Superior temporal gyrus (tissue), 1 donor: ENCODE data around the gene CEP170.

Experiments used
- DNase-seq: peaks from one replicate; pipeline ENCODE4 v3.0.0-alpha.2; 2016; ENCODE audit errors: extremely low spot score

Gene CEP170

DNA sequence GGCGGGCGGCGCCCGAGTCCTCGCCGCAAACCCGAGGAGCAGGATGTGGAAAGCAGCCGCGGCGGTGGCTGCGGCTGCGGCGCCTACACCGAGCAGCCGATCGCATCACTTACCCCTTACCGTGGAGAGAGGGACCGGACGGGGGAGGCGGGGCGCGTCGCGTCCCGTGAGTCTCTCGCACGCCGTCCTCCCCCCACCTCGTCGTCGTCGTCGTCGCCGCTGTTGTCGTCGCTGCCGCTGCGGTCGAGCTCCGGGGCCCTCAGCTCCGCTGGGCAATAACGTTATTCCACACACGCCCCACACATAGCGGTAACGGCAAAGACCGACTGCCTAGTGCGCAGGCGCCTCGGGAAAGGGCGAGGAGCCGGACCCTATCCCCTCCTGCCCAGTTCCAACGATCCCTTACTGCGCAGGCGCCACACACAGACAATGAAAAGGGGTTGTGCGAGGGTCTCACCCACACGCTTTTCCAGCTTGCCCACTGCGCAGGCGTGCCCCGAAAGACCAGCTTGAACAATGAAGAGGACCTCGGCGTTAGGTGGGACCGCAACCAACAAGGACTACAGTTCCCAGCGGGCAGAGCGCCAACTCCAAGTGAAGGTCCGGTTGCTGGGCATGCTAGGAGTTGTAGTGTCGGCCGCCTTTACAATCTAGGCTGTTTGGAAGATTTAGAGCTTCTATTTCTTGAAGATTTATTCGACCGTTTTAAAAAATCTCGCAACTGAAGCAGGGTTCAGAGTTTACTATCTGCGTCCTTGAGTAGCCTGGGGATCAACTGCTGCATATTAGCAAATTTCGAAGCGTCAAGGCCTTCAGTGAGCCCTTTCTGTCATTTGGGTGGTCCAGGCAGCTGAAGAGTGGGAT, at the start of gene CEP170:
CEP170 (minus strand) TSS at position 355 of the 864 bp plus-strand sequence. CDS start 30,001 bp downstream, outside the sequence.
- peak; percentile 97 for DNase-seq

DNA sequence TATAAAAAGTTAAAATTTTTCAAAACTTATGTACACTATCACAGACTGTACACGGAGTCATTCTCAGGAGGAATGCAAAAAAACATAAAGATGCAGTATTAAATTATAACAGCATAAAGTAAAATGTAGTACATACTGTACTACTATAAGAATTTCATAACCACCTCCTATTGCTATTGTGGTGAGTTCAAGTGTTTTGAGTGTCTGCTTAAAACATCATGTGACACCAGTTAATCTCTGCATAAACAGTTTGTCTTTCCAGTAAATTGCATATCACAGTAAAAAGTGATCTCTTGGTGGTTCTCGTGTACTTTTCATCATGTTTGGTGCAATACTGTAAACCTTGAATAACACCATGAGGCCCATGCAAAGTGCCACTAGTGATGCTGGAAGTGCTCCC, 46.0 kb upstream of the CEP170 start:
- DNase-seq: no peak

DNA sequence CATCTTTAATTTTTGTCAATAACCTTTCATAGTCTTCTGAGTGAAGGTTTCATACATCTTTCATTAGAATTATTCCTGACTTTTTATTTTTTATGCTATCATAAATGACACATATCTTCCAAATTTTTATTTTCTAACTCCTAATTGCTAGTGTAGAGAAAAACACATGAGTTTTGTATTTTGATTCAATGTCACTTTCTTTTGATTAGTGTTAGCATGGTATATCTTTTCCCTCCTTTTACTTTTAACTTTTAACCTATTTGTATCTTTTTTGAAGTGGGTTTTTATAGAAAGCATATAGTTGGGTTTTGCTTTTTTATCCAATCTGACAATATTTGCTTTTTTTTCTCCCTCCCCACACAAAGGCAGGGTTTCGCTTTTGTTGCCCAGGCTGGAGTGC, 44.0 kb upstream of the CEP170 start:
- no peak for DNase-seq

DNA sequence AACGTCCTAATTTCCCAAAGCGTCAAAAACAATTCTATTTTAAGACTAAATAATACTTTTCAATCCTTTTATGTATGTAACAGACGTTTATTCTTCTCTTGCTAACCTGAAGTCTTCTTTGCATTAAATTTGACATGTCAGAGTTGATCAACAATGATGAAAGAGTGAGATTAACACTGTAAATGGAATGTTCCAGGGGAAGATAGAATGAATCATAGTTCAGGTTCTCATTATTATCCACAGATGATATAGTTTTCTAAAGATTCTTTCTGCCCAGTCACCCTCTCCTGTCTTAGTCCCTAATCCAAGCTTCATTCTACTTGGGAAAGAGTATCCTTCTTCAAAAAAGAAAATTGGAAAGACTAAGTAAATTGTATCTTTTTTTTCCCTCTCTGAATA, 39.6 kb upstream of the CEP170 start:
- no peak for DNase-seq

DNA sequence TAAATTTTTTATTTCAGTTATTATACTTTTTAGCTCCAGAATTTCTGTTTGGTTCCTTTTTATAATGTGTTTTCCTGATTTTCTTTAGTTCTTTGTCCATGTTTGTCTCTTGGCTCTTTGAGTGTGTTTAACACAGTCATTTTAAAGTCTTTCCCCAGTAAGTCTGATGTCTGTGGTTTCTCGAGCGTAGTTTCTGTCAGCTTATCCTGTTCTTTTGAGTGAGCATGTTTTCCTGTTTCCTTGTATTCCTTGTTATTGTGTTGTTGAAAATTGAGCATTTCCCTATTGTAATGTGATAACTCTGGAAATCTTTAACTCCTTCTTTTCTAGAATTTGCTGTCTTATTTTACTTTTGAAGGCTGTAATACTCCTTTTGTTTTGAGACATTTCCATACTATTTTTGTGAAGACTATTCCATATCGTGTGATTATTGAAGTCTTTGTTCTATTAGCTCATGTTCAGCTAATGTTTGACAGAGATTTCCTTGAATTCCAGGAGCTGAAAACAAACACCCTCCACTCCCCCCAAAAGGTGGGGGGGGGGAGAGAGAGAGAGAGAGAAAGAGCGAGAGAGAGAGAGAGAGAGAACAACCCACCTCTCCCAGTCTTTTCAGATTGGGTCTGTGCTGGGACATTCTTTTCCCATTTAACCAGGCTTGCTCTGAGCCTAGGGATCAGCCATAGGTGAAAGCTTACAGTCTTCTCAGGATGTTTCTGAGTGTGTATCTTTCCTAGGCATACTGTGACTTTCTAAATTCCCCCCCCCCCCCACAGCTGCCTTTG, 39.1 kb upstream of the CEP170 start:
- DNase-seq: no peak

DNA sequence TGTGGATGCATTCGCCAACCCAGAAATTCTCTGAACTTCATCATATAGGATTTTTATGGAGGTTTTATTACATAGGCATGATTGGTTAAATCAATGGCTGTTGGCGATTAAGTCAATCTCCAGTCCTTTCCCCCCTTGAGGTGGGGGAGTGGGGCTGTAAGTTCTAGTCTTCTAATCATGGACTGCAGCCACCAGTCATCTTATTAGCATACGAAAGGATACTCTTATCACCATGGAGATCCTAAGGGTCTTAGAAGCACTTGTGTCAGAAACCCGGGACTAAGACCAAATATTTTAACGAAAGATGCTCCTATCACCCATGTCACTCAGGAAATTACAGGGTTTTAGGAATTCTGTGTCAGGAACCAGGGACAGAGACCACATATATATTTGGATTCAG, 37.0 kb upstream of the CEP170 start:
- DNase-seq: no peak

DNA sequence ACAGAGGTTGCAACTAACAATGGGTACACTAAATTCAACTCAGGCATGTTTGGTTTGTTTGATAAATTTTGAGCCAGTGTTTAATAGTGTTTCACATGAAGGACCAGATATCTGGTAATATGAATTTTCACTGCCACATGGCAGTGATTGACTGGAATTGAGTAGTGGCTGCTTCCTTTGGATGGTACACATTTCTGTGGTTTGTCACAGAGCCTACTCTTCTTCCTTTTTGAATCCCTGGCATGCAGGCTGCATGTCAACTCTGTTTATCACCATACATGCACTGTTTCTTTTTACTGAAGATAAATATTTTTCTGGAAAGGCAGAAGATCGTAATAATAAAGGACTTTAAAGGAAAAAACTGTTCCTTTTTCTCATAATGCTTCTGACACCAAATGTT, 36.2 kb upstream of the CEP170 start:
- DNase-seq: no peak

DNA sequence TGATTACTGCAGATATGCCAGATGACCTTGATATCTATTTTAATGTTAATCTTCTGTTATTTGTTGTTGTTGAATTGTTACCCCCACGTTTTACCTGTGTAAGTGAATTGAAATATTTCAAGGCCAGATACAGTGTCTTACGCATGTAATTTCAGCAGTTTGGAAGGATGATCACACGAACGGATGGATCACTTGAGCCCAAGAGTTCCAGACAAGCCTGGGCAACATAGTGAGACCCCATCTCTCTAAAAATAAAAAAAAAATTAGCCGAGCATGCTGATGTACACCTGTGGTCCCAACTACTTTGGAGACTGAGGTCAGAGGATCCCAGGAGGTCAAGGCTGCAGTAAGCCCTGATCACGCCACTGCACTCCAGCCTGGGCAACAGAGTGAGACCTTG, 33.0 kb upstream of the CEP170 start:
- no peak for DNase-seq

DNA sequence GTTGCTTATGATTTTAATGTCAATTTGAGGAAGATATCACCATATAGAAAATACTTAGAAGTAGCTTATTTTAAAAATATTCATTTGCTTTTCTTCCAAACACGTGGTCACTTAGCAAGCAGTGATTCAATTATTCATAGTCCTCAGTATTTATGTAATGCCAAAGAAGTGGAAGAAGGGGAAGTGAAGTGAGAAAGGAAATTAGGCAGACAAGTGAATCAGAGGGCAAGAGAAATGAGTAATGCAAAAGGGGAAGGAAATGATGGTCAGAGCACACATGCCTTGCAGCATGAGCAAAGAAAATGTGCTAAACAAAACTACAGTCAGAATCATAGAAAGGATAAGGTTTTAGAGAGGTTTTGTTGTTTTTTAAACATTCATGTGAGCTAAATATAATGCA, 32.6 kb upstream of the CEP170 start:
- no peak for DNase-seq

DNA sequence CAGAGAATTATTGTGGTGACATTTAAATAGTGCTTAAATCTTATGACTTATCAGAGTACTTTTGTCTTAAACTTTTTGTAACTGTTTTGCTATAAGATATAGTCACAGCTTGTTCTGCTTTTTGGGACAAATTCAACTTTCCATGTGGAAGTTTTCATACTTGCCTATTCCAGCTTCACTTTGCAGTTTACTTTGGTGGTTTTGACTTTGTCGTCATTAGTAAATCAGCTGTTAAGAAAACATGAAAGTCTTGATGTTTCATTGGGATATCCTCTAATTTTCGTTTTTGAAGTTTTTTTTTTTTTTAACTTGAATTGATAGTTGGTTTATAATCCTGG, 32.0 kb upstream of the CEP170 start:
- DNase-seq: no peak

DNA sequence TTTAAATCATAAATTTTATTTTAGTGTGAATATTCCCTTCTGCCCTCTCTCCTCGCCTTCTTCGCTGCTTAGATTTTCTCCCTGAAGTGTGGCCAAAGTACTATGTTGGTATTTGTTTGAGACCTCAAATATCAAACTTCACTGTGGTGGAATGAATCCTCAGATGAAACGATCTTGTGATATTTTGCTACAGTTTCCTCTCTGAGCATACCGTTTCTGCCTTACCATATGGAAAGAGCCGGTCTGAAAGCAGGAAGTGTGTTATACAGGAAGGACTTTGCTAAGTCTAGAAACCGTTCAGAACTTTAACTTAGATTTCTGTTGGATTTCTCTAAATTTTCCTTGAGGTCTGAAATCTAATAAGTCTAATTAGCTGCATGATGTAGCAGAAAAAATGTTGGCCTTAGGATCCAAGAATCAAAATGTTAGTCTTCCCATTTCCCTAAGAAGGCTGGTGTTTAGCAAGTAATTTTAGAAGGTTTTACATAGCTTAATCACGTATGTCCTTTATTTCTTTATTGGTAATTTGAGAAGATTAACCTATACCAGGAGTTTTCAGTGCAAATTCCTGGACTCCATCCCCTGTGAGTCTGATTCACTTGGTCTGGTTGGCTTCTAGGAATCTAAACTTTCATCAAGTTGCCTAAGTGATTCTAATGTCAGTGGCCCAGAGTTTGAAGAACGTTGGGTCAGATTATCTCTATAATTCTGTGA, 31.5 kb upstream of the CEP170 start:
- no peak for DNase-seq

DNA sequence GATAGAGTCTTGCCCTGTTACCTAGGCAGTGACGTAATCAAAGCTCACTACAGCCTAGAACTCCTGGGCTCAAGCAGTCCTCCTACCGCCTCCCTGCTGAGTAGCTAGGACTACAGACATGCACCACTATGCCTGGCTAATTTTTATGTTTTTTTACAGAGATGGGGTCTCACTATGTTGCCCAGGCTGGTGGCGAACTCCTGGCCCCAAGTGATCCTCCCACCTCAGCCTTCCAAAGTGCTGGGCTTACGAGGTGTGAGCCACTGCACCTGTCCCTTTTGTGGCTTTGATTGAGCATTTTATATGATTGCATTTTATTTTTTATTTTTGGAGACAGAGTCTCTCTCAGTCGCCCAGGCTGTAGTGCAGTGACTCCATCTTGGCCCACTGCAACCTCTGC, 26.6 kb upstream of the CEP170 start:
- no peak for DNase-seq

DNA sequence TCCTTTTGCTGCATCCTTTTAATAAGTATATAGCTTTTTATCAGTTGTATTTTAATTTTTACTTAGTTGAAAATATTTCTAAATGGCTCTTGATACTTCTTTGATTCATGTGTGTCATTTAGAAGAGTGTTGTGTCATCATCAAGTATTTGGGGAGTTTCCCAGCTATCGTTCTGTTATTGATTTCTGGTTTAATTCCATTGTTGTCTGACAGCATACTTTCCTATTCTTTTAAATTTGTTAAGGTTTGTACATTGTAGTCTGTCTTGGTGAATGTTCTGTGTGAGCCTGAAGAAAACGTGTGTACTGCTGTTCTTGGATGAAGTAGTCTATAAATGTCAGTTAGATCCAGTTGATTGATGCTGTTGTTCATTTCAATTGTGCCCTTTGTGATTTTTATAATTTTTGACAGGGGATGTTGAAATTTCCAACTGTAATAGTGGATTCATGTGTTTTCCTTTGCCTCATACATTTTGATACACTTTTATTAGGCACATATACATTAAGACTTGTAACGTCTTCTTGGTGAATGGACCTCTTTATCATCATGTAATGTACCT, 25.6 kb upstream of the CEP170 start:
- DNase-seq: no peak

DNA sequence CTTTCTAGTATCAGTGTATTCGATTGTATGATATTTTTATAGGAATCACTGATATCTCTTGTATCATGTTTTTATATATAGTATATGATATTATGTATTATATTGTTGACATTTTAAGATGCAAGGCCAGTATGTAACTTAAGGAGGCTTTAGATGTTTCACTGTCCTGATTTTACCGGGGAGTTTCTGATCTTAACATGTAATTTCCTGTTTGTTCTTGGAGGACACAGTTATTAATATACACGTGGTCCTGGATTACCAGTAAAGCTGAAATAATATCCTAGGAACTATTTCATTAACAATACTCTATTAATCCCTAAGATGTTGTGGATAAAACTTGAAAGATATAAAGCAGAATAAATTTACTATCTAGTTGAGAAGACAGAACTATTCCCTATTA, 20.2 kb upstream of the CEP170 start:
- no peak for DNase-seq

DNA sequence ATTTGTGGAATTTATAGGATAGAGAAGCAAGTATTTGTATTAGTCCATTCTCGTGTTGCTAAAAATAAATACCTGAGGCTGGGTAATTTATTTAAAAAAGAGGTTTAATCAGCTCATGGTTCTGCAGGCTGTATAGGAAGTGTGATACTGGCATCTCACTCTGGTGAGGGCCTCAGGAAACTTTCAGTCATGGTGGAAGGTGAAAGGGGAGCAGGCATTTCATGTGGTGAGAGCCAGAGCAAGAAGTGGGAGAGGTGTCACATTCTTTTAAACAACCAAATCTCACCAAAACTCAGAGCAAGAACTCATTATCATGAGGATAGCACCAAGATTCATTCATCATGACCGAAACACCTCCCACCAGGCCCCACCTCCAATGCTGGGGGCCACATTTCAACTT, 18.9 kb upstream of the CEP170 start:
- DNase-seq: no peak

DNA sequence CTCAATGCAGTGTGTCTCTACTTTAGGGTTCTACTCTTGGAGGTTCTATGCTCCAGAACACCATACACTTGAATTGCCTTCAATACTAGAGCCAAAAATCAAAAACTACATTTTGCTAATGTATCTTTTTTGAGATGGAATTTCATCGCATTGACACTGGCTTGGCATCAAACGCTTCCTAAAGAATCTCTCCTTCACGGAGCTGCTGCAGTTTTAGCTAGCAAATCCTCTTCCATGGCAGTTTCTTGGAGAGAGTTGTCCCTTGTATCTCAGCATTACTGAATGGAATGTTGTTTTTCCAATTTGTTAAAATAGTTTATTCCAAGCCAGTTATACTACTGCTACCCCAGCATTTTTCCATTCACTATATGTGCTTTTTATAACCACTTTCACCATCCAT, 18.4 kb upstream of the CEP170 start:
- no peak for DNase-seq

DNA sequence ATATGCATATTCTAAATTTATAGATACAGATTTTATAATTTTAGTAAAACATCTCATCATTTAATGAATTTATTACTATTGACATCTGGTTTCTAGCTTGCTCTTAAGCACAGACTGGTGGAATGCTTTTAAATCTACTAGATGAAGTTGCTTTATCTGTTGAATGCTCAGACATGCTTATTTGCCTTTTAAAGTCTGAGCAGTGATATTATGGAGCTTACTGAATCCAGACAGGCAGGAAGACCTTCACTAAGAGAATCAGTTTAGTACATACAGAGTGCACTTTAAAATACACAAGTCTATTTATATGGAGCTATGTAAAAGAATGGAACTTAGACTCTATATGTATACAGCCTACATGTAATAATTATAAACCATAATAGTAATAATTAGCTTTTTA, 17.3 kb upstream of the CEP170 start:
- DNase-seq: no peak

DNA sequence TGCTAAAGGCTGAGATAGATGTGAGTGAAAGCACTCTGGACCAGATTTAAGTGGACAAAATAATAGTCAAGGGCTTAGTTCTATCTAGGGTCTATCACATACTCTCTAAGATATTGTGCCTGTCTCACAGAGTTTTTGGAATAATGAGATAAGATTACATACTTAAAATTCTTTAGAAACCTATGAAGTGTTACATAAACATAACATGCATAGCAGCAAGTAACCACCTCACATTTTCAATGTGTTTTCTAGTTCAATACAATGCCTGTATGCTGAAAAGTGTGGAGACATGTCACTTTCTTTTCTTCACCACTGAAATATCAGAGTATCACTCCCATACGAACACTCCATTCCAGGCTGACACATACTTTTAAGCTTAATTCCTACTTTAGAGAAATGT, 16.9 kb upstream of the CEP170 start:
- no peak for DNase-seq

DNA sequence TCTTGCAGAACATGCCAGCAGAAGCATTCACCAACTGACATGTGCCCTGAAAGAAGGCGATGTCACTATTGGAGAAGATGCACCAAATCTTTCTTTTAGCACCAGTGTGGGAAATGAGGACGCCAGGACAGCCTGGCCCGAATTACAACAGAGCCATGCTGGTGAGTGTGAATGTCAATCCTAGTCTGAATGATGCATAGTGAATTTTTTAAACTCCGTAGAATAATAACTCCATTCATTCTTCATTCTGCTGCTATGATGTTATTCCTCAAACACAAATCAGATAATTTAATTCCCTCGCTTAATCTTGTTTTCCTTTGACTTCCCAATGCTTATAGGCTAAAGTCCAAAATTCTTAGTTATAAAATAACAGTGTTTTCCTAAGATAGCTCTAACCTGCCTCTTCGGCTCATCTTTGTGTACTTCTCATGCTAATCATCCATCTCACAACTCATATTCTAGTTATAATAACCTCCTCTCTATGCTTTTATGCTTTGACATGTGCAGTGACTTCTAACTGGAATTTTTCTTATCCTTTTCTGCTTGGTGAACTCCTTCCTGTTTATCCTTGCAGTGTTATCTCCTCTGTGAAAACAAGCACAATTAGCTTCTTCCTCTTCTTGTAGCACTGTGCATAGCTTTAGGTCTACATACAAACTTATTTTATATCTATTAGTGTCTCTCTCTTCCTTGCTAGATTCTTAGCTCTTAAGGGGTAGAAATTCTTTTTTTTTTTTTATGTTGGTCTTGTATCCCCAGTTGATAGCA, 15.2 kb upstream of the CEP170 start:
- DNase-seq: peak; percentile 48

DNA sequence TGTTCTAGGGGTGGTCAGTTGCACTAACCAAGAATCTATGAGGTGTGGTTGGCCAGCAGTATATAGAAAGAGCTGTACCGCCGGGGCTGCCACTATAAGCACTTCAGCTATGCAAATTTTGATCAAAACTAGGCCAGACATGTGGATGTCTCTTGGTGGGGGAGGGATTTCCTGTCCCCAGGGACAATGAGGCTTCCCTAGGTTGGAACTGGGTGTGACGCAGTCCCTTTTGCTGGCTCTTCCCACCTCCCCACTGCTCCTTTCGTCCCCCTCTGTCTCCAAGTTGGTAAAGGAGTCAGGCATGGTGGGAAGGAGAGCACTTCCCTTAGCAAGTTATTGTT, 14.3 kb upstream of the CEP170 start:
- no peak for DNase-seq

DNA sequence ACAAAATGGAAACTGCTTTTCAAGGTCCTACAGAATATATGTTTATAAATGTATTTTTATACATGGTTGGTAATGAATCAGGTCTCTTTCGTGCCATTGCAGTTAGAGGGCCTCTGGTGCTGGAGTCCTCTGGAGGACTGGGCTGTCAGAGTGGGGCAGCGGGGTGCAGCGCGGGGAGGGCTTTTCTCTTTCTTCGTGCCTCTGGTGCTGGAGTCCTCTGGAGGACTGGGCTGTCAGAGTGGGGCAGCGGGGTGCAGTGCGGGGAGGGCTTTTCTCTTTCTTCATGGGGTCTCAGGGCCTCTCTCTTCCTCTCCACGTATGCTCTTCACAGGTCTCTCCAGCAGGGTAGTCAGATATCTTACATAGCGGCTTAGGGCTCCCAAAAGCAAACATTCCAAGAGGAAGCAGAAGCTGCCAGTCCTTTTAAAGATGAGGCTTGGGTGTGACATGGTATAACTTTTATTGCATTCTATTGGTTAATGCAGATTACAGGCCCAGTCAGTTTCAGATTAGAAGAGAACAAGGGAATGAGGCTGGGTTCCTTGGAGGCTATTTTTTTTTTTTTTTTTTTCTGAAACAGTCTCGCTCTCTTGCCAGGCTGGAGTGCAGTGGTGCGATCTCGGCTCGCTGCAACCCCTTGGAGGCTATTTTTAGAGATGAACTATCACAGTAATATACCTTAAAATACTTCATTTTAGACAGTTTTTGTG, 13.8 kb upstream of the CEP170 start:
- no peak for DNase-seq
